Hepatocyte (in vitro differentiated cells): ENCODE results near the gene MYL9. TPM values are rescaled to one million over a fixed set of nuclear protein-coding genes. Genes with fewer than 3 reads are reported as not detected.

Experiments used
- DNase-seq: peaks from one replicate; pipeline ENCODE4 v3.0.0-alpha.2; 2016; ENCODE audit warnings: low spot score
- H2AFZ ChIP-seq: fragments of 200-600 bp; sonication (generic); 2 replicates; pipeline ENCODE4 v1.6.0; 2016; ENCODE audit warnings: antibody characterized with exemption, mild to moderate bottlenecking
- H3K27ac ChIP-seq: fragments of 200-600 bp; sonication (generic); 2 replicates; pipeline ENCODE4 v1.5.1; 2016; ENCODE audit warnings: mild to moderate bottlenecking
- H3K27me3 ChIP-seq: fragments of 200-600 bp; sonication (generic); 2 replicates; pipeline ENCODE4 v1.6.1; 2016
- H3K36me3 ChIP-seq: fragments of 200-600 bp; sonication (generic); replicated peaks from 2 replicates; pipeline ENCODE4 v1.5.1; 2016; ENCODE audit warnings: low read depth; ENCODE audit not compliant: insufficient read depth
- H3K4me1 ChIP-seq: fragments of 200-600 bp; sonication (generic); 2 replicates; pipeline ENCODE4 v1.5.1; 2016; ENCODE audit warnings: mild to moderate bottlenecking, moderate library complexity; ENCODE audit not compliant: insufficient read depth
- H3K4me2 ChIP-seq: fragments of 200-600 bp; sonication (generic); 2 replicates; pipeline ENCODE4 v1.6.0; 2016
- H3K4me3 ChIP-seq: fragments of 200-600 bp; sonication (generic); 2 replicates; pipeline ENCODE4 v1.5.1; 2016; ENCODE audit warnings: mild to moderate bottlenecking
- H3K79me2 ChIP-seq: fragments of 200-600 bp; sonication (generic); 2 replicates; pipeline ENCODE4 v1.6.0; 2017; ENCODE audit warnings: mild to moderate bottlenecking
- H3K9me2 ChIP-seq: fragments of 200-600 bp; sonication (generic); replicated peaks from 2 replicates; pipeline ENCODE4 v1.6.0; 2017; ENCODE audit warnings: mild to moderate bottlenecking; ENCODE audit not compliant: insufficient read depth
- H3K9me3 ChIP-seq: fragments of 200-600 bp; sonication (generic); 2 replicates; pipeline ENCODE4 v1.5.1; 2016; ENCODE audit warnings: low read depth, mild to moderate bottlenecking
- H4K20me1 ChIP-seq: fragments of 200-600 bp; sonication (generic); 2 replicates; pipeline ENCODE4 v1.6.0; 2016; ENCODE audit warnings: mild to moderate bottlenecking; ENCODE audit not compliant: insufficient read depth, poor library complexity, severe bottlenecking
- EZH2 ChIP-seq: fragments of 200-600 bp; sonication (generic); IDR thresholded peaks from 2 replicates; pipeline ENCODE4 v1.6.1; 2016; ENCODE audit warnings: antibody characterized with exemption, mild to moderate bottlenecking, borderline replicate concordance
- EZH2phosphoT487 ChIP-seq: fragments of 200-600 bp; sonication (generic); IDR thresholded peaks from one replicate; pipeline ENCODE4 v1.6.1; 2018; ENCODE audit warnings: antibody characterized with exemption, mild to moderate bottlenecking, low read depth, moderate library complexity; ENCODE audit not compliant: unreplicated experiment, severe bottlenecking
- WGBS: methylation state at CpG from one replicate; pipeline ENCODE4 v1.1.6; 2016; ENCODE audit warnings: low lambda C conversion rate; ENCODE audit errors: missing lambda C conversion rate; 5-methylcytosine and 5-hydroxymethylcytosine counted together
- polyA plus RNA-seq: library from polyadenylated mRNA; unstranded; fragments of >200 nt; fragmentation: Nextera tagmentation; extraction: Ambion mirVana; gene quantifications from 2 replicates; pipeline ENCODE4 v1.2.1, GENCODE V29; 2016
- total RNA-seq: library from RNA; depleted of rRNA; stranded (reverse); fragments of >200 nt; gene quantifications from 2 replicates; pipeline ENCODE4 v1.2.3, GENCODE V29; 2014
- TF ChIP-seq, protein P1 (sequence below): fragments of 200-600 bp; sonication (generic); IDR thresholded peaks from 2 replicates; pipeline ENCODE4 v1.5.1; 2016; ENCODE audit warnings: antibody characterized with exemption, mild to moderate bottlenecking; ENCODE audit not compliant: poor library complexity

The MYL9 gene
- total and polyA plus RNA-seq, 2 experiments from 2014 or later: 31.8 to 169 TPM

GRCh38 chr20:36542516-36543183 is 1.3 kb downstream of the MYL9 start:
- no peaks in the 10 kb centered on the region for H3K27me3 ChIP-seq
- peak overlapping the region; percentile 97 for H3K4me2 ChIP-seq
- no peak overlapping the region for H2AFZ ChIP-seq
- H3K36me3 ChIP-seq: no peaks in the 10 kb centered on the region
- H4K20me1 ChIP-seq: no peaks in the 10 kb centered on the region
- no peaks in the 10 kb centered on the region for H3K9me2 ChIP-seq
- no peak overlapping the region for H3K4me3 ChIP-seq
- H3K79me2 ChIP-seq: peaks cover 31% of the 10 kb centered on the region
- DNase-seq: no peak
- peak overlapping the region; percentile 8 for H3K27ac ChIP-seq
- peaks cover 31% of the 10 kb centered on the region for H3K4me1 ChIP-seq
- WGBS: 92% methylated on average over 10 of the region's 10 CpGs
- no peak for TF ChIP-seq EZH2phosphoT487
- TF ChIP-seq, protein P1, sequence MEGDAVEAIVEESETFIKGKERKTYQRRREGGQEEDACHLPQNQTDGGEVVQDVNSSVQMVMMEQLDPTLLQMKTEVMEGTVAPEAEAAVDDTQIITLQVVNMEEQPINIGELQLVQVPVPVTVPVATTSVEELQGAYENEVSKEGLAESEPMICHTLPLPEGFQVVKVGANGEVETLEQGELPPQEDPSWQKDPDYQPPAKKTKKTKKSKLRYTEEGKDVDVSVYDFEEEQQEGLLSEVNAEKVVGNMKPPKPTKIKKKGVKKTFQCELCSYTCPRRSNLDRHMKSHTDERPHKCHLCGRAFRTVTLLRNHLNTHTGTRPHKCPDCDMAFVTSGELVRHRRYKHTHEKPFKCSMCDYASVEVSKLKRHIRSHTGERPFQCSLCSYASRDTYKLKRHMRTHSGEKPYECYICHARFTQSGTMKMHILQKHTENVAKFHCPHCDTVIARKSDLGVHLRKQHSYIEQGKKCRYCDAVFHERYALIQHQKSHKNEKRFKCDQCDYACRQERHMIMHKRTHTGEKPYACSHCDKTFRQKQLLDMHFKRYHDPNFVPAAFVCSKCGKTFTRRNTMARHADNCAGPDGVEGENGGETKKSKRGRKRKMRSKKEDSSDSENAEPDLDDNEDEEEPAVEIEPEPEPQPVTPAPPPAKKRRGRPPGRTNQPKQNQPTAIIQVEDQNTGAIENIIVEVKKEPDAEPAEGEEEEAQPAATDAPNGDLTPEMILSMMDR: no peak
- no peak for TF ChIP-seq EZH2
- H3K9me3 ChIP-seq: no peaks in the 10 kb centered on the region

- Histone ChIP-seq H3K9me2 (no peaks in the 10 kb centered on the region), H3K4me3 (no peak overlapping the region), H2AFZ (no peak overlapping the region), H4K20me1 (no peaks in the 10 kb centered on the region), H3K36me3 (no peaks in the 10 kb centered on the region), H3K4me1 (peaks cover 31% of the 10 kb centered on the region), H3K9me3 (no peaks in the 10 kb centered on the region), H3K27ac (peak overlapping the region; percentile 8), H3K27me3 (no peaks in the 10 kb centered on the region), H3K4me2 (peak overlapping the region; percentile 97), H3K79me2 (peaks cover 31% of the 10 kb centered on the region)
- TF ChIP-seq, protein P1: no peak
- TF ChIP-seq EZH2 (no peak), EZH2phosphoT487 (no peak)
- DNase-seq: no peak
- 92% methylated on average over 14 of the region's 14 CpGs for WGBS
Measured at GRCh38 chr20:36543184-36544133, 2.1 kb downstream of the MYL9 start.

DNA sequence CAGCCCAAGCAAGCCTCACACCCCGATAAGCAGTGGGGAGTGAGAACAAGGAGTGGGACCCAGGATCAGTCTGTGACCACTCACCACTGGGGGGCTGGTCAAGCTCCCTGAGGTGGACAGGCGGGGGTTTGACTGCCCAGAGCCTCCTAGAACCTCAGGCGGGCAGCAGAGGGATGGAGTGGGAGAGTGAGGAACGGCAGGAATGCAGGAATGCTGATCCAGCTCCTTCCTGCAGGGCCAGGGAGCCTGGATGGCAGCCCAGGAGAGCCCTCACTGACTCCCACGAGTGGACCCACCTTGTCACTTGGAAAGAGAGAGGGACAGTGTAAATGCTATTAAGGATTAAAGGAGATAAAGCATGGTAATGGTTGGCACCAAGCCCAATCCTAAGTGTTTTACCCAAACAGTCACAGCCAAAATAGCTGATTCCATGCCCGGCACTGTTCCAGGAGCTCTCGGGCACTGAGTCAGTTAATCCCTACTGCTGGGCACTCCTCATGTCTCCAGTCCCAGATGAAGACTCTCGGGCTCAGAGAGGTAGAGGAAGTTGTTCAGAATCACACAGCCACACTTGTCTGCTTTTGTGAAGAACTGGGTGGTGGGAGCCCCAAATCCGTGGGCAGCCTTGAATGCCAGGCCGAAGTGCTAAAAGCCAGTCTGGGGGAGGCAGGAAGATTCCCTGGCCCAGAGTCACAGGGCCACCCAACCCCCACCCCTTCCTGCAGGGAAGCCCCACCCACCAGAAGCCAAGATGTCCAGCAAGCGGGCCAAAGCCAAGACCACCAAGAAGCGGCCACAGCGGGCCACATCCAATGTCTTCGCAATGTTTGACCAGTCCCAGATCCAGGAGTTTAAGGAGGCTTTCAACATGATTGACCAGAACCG is 3.1 kb downstream of the MYL9 start:
- Histone ChIP-seq H3K4me2 (peak overlapping the region; percentile 97), H4K20me1 (no peaks in the 10 kb centered on the region), H3K27ac (no peak overlapping the region), H2AFZ (no peak overlapping the region), H3K36me3 (no peaks in the 10 kb centered on the region), H3K27me3 (no peaks in the 10 kb centered on the region), H3K4me3 (no peak overlapping the region), H3K9me2 (no peaks in the 10 kb centered on the region), H3K79me2 (peaks cover 31% of the 10 kb centered on the region), H3K4me1 (peaks cover 31% of the 10 kb centered on the region), H3K9me3 (no peaks in the 10 kb centered on the region)
- DNase-seq: no peak
- no peak for TF ChIP-seq EZH2phosphoT487
- TF ChIP-seq, protein P1: no peak
- TF ChIP-seq EZH2: no peak
- WGBS: 87% methylated on average over 15 of the region's 15 CpGs
